ENCODE data around the gene PLXNA2. TPM values are rescaled to one million over a fixed set of nuclear protein-coding genes. Genes with fewer than 3 reads are reported as not detected.

PLXNA2 gene
- total RNA-seq, 4 donors from 2014 or later = 26.9 to 54.0 (median 46.1) TPM

DNA sequence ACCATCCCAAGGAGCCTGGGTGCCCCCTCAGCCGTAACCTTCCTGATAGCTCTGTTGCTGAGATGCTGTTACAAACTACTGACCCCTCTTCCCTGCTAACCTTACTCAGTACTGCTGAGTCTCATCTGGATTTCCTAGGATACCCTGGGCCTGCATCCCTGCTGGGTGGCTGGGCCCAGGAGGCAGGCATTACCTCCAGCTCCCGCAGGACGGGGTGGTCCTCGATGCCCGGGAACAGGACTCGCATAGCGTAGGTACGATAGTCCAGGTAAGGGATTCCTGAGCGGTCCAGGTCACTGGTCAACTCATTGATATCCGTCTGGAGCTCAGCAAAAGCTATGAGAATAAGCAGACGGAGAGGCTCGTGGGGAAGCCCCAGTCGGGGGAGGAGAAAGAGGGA, 201.3 kb downstream of the PLXNA2 start:
- intact Hi-C loops (cut with DNase I) = no loop called here
- Histone ChIP-seq H3K4me3 (no peak overlapping the region), H3K27ac (no peak overlapping the region), H3K9me3 (no peaks in the 10 kb centered on the region), H3K36me3 (peaks cover 19 to 85% (median 27%) of the 10 kb centered on the region in 3 donors), H3K27me3 (no peaks in the 10 kb centered on the region), H3K4me1 (peaks cover 10 to 47% (median 18%) of the 10 kb centered on the region in 3 donors)
- no peak for TF ChIP-seq POLR2A (IDR thresholded peaks at IDR 0.05)
- TF ChIP-seq, protein P1, sequence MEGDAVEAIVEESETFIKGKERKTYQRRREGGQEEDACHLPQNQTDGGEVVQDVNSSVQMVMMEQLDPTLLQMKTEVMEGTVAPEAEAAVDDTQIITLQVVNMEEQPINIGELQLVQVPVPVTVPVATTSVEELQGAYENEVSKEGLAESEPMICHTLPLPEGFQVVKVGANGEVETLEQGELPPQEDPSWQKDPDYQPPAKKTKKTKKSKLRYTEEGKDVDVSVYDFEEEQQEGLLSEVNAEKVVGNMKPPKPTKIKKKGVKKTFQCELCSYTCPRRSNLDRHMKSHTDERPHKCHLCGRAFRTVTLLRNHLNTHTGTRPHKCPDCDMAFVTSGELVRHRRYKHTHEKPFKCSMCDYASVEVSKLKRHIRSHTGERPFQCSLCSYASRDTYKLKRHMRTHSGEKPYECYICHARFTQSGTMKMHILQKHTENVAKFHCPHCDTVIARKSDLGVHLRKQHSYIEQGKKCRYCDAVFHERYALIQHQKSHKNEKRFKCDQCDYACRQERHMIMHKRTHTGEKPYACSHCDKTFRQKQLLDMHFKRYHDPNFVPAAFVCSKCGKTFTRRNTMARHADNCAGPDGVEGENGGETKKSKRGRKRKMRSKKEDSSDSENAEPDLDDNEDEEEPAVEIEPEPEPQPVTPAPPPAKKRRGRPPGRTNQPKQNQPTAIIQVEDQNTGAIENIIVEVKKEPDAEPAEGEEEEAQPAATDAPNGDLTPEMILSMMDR (IDR thresholded peaks at IDR 0.05) = no peak
- no peak for DNase-seq
- WGBS, 2 donors = 81 to 92% methylated on average over 2 to 11 of the region's 13 CpGs

DNA sequence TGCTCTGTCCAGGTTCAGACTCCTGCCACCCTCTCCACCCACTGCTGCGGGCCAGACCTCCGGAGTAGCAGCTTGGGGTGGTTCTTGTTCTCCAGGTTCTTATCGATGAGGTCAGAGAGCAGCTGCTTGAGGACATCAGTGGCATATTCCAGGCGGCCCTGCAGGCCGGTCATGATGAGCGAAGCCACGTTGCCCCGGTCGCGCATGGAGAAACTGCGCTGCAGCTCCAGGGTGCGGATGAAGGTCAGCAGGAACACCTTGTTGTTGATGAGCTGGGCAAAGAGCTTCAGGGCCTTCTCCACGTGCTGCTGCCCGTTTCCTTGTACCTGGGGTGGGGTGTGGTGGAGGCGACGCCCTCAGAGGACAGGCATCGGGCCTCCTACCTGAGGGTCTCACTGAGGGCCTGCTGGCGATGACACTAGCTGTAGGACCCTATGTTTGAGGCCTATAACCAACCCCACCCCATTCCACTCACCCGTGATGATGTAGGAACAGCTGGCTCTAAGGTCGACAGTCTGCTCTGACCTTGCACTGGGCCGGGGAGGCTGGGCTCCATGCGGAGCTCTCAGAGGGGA, 202.1 kb downstream of the PLXNA2 start:
- Histone ChIP-seq H3K27ac (no peak overlapping the region), H3K4me3 (no peak overlapping the region), H3K27me3 (no peaks in the 10 kb centered on the region), H3K36me3 (peaks cover 22 to 92% (median 27%) of the 10 kb centered on the region in 3 donors), H3K9me3 (no peaks in the 10 kb centered on the region), H3K4me1 (peaks cover 4 to 40% (median 11%) of the 10 kb centered on the region in 3 donors)
- DNase-seq = no peak
- intact Hi-C loops (cut with DNase I) = no loop called here
- 80 to 92% methylated on average over 4 to 17 of the region's 22 CpGs for WGBS, 2 donors
- TF ChIP-seq, protein P1 (IDR thresholded peaks at IDR 0.05) = no peak
- no peak for TF ChIP-seq POLR2A (IDR thresholded peaks at IDR 0.05)

DNA sequence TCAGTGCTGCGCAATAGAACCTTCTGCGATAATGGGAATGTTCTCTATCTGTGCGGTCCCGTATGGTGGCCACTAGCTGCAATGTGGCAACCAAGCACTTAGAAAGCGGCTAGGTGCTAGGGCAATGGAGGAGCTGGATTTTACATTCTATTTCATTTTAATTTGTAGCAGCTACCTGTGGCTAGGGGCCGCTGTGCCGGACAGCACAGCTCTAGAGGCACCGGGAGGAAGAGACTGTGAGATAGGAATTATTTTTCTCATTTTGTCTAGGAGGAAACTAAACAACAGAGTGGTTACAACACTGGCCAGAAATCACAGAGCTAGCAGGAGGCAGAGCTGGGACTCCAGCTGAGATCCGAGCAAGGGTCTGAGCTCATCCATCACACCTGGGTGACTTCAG, 202.7 kb downstream of the PLXNA2 start:
- Histone ChIP-seq H3K27ac (no peak overlapping the region), H3K9me3 (no peaks in the 10 kb centered on the region), H3K4me1 (peaks cover 0 to 33% (median 6%) of the 10 kb centered on the region in 3 donors), H3K36me3 (peaks cover 26 to 98% (median 27%) of the 10 kb centered on the region in 3 donors), H3K4me3 (no peak overlapping the region), H3K27me3 (no peaks in the 10 kb centered on the region)
- DNase-seq = no peak
- intact Hi-C loops (cut with DNase I) = no loop called here
- 91 to 98% methylated on average over 5 to 9 of the region's 9 CpGs for WGBS, 2 donors
- TF ChIP-seq, protein P1 (IDR thresholded peaks at IDR 0.05) = no peak
- no peak for TF ChIP-seq POLR2A (IDR thresholded peaks at IDR 0.05)

DNA sequence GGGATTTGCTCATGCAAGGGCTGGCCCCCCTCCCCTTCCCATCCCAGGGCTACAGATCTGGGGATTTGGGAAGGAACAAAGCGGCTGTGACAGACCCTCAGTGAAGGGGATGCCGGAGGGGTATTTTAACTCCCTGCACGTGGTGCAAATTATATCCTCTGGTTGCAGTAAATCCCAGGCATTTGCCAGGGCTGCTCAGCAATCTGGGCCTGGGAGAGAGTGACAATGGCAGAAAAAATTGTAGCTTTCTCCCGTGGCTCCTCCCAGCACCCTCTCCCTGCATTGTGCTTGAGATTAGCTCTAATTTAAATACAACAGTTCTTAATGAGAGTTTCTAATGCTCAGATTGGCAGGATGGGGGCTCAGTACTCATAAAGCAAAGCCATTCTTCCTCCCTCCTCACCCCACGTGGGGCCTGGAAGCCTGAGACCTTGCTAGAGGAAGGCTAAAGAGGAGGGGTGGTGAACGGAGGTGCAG, 203.3 kb downstream of the PLXNA2 start:
- Histone ChIP-seq H3K36me3 (peaks cover 23 to 100% (median 26%) of the 10 kb centered on the region in 3 donors), H3K27ac (no peak overlapping the region), H3K27me3 (no peaks in the 10 kb centered on the region), H3K4me3 (no peak overlapping the region), H3K9me3 (no peaks in the 10 kb centered on the region), H3K4me1 (peaks cover 0 to 27% (median 0%) of the 10 kb centered on the region in 3 donors)
- WGBS, 2 donors = 80 to 88% methylated on average over 4 to 6 of the region's 6 CpGs
- no peak for TF ChIP-seq POLR2A (IDR thresholded peaks at IDR 0.05)
- TF ChIP-seq, protein P1 (IDR thresholded peaks at IDR 0.05) = no peak
- DNase-seq = no peak
- intact Hi-C loops (cut with DNase I) = no loop called here

DNA sequence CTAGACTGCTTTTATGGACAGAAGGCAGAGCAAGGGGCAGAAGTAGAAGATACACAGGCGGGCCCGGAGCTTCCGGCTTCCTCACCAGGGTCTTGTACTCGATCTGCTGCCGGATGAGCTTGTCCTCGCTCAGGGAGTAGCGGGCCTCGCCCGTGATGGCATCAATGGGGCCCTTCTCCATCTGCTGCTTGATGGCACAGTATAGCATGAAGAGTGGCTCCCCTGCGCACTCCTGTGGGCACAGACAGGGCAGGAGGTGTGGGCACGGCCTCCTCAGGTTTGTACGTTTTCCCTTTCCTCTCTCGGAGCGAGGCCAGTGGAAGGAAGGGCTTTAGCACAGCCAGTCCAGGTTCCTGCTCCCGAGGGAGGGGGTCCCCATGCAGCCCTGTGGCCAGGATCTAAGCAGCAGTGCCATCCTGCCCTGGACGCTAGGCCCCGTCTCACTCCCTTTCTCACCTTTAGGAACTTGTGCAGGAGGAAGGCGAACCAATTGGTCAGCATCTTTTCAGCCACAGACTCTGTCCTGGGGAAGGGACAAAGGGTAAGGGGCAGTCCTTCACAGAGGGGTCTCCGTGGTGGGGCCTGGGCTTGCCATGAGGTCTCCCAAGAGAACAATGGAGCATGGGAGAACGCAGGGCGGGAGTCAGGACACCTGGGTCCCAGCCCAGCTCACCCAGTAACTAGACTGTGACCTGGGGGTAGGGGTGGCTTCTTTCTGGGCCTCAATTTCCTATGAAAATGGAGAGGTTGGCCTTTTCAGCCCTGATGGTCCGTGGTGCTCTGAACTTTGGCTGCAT, 204.4 kb downstream of the PLXNA2 start:
- no peaks in the 10 kb centered on the region for H3K9me3 ChIP-seq
- no peak overlapping the region for H3K4me3 ChIP-seq
- 89 to 91% methylated on average over 18 to 22 of the region's 22 CpGs for WGBS, 2 donors
- H3K27me3 ChIP-seq = no peaks in the 10 kb centered on the region
- peaks cover 0 to 16% (median 0%) of the 10 kb centered on the region in 3 donors for H3K4me1 ChIP-seq
- H3K36me3 ChIP-seq = peaks cover 23 to 100% (median 26%) of the 10 kb centered on the region in 3 donors
- H3K27ac ChIP-seq = no peak overlapping the region
- intact Hi-C loops (cut with DNase I) = no loop called here
- no peak for DNase-seq
- TF ChIP-seq, protein P1 (IDR thresholded peaks at IDR 0.05) = no peak
- TF ChIP-seq POLR2A (IDR thresholded peaks at IDR 0.05) = no peak

Data from esophagus squamous epithelium (tissue), 5 donors.